A549 (cell line): ENCODE data around the gene NAT16. TPM values are rescaled to one million over a fixed set of nuclear protein-coding genes. Genes with fewer than 3 reads are reported as not detected.
A peak's percentile ranks its signal among the peaks of the same experiment; 100 is the strongest.

Source experiments
- ATAC-seq, 2 experiments: fragments of 200-7000 bp in 1 of 2; fragments of >200 bp in 1 of 2; cut with Nextera tagmentation in 1 of 2; cut with Tn5 transposase in 1 of 2; 3 replicates each; pipeline versions ENCODE4 v1.8.0 to v1.9.1; 2018 to 2020; ENCODE audit warnings: mild to moderate bottlenecking in 1 of 2, moderate library complexity in 1 of 2
- CTCF ChIA-PET: fragments of 300-600 bp; sonication (Branson Sonifier 250); formaldehyde crosslinking; extraction: SDS; loops from one replicate; lab custom pipeline; 2021; ENCODE audit warnings: antibody characterized with exemption, inconsistent platforms; lab: Yijun Ruan, JAX
- POLR2A ChIA-PET: fragments of 350-600 bp; formaldehyde crosslinking; extraction: SDS; loops from one replicate; lab custom pipeline; 2021; ENCODE audit warnings: antibody characterized with exemption, inconsistent platforms; lab: Yijun Ruan, JAX
- DNase-seq, 2 experiments: peaks; one replicate each; pipeline versions ENCODE4 v3.0.0 to v3.0.0-alpha.2; 2011 to 2016; ENCODE audit warnings: low read depth in 1 of 2, low spot score in 1 of 2
- FAIRE-seq: peaks from 2 replicates; lab custom pipeline; 2011; peaks lifted over from hg19 to GRCh38; lab: Jason Lieb, UNC
- H3K27ac ChIP-seq, 2 experiments: fragments of >200 bp; sonication (Bioruptor Twin); formaldehyde crosslinking; 3 replicates each; pipeline ENCODE4 v1.5.1; 2016 to 2017
- H3K4me1 ChIP-seq: fragments of >200 bp; sonication (Bioruptor Twin); formaldehyde crosslinking; 3 replicates; pipeline ENCODE4 v1.6.1; 2016
- H3K4me2 ChIP-seq: fragments of >200 bp; sonication (Bioruptor Twin); formaldehyde crosslinking; 3 replicates; pipeline ENCODE4 v1.6.1; 2016
- H3K4me3 ChIP-seq: fragments of >200 bp; sonication (Bioruptor Twin); formaldehyde crosslinking; 3 replicates; pipeline ENCODE4 v1.5.1; 2016
- H3K9me3 ChIP-seq: fragments of >200 bp; sonication (Bioruptor Twin); formaldehyde crosslinking; 3 replicates; pipeline ENCODE4 v1.6.1; 2016
- BHLHE40 ChIP-seq: IDR thresholded peaks from 2 replicates; pipeline ENCODE4 v1.6.1; 2012; ENCODE audit warnings: low read depth, low read length, inconsistent platforms
- CEBPB ChIP-seq, 2 experiments: fragments of >200 bp in 1 of 2; sonication (Bioruptor Twin) in 1 of 2; formaldehyde crosslinking in 1 of 2; IDR thresholded peaks; 2 replicates each; pipeline ENCODE4 v1.6.1; 2012 to 2016
- CHD2 ChIP-seq: fragments of 150-350 bp; IDR thresholded peaks from 2 replicates; pipeline ENCODE4 v1.6.1; 2014; ENCODE audit warnings: low read length; ENCODE audit not compliant: partially characterized antibody
- E2F6 ChIP-seq: IDR thresholded peaks from 2 replicates; pipeline ENCODE4 v1.6.1; 2012; ENCODE audit warnings: low read depth, borderline replicate concordance
- EHF ChIP-seq: fragments of 250-450 bp; sonication (Bioruptor Pico); IDR thresholded peaks from 2 replicates; pipeline ENCODE4 v1.5.0; 2020; ENCODE audit warnings: mild to moderate bottlenecking
- EHMT2 ChIP-seq: fragments of 200-600 bp; sonication (generic); IDR thresholded peaks from 2 replicates; pipeline ENCODE4 v1.6.1; 2016; ENCODE audit warnings: antibody characterized with exemption, low read depth, mild to moderate bottlenecking, moderate library complexity
- ELK1 ChIP-seq: fragments of 150-350 bp; IDR thresholded peaks from 2 replicates; pipeline ENCODE4 v1.6.1; 2014; ENCODE audit warnings: low read depth, mild to moderate bottlenecking, low read length
- FOSB ChIP-seq: fragments of 250-450 bp; sonication (Bioruptor Pico); IDR thresholded peaks from 2 replicates; pipeline ENCODE4 v1.5.0; 2020; ENCODE audit warnings: mild to moderate bottlenecking, moderate library complexity
- FOSL2 ChIP-seq, 2 experiments: fragments of 450-650 bp in 1 of 2; fragments of >200 bp in 1 of 2; sonication (Bioruptor Twin) in 1 of 2; formaldehyde crosslinking; IDR thresholded peaks; 2 replicates each; pipeline versions ENCODE4 v1.5.0 to v1.6.1; 2016 to 2020; ENCODE audit warnings: mild to moderate bottlenecking in 1 of 2, moderate library complexity in 1 of 2
- FOXS1 ChIP-seq: fragments of 250-450 bp; sonication (Bioruptor Pico); IDR thresholded peaks from 2 replicates; pipeline ENCODE4 v1.5.0; 2020; ENCODE audit warnings: mild to moderate bottlenecking, moderate library complexity
- HDAC2 ChIP-seq: fragments of 200-600 bp; sonication (generic); IDR thresholded peaks from 2 replicates; pipeline ENCODE4 v1.6.1; 2016
- HMGXB4 ChIP-seq: fragments of 250-450 bp; sonication (Bioruptor Pico); IDR thresholded peaks from 2 replicates; pipeline ENCODE4 v1.5.0; 2021; ENCODE audit warnings: mild to moderate bottlenecking, moderate library complexity, borderline replicate concordance
- HOXB13 ChIP-seq: fragments of 250-450 bp; sonication (Bioruptor Pico); IDR thresholded peaks from 2 replicates; pipeline ENCODE4 v1.5.0; 2020; ENCODE audit warnings: low read depth, mild to moderate bottlenecking, moderate library complexity
- HOXB5 ChIP-seq: fragments of 250-450 bp; sonication (Bioruptor Pico); IDR thresholded peaks from 2 replicates; pipeline ENCODE4 v1.5.0; 2020; ENCODE audit warnings: mild to moderate bottlenecking, moderate library complexity
- JUN ChIP-seq, 2 experiments: fragments of >200 bp; sonication (Bioruptor Twin); formaldehyde crosslinking; IDR thresholded peaks; 2 replicates in 1 of 2; 3 replicates in 1 of 2; pipeline ENCODE4 v1.6.1; 2016 to 2017
- JUNB ChIP-seq: fragments of >200 bp; sonication (Bioruptor Twin); formaldehyde crosslinking; IDR thresholded peaks from 2 replicates; pipeline ENCODE4 v1.6.1; 2016
- KDM1A ChIP-seq: fragments of 200-600 bp; sonication (generic); IDR thresholded peaks from 2 replicates; pipeline ENCODE4 v1.6.1; 2016; ENCODE audit warnings: low read depth, mild to moderate bottlenecking
- MAFK ChIP-seq: fragments of 450-650 bp; IDR thresholded peaks from 2 replicates; pipeline ENCODE4 v1.6.1; 2014; ENCODE audit not compliant: partially characterized antibody
- MAX ChIP-seq: IDR thresholded peaks from 2 replicates; pipeline ENCODE4 v1.6.1; 2012
- MAZ ChIP-seq: fragments of 150-350 bp; IDR thresholded peaks from 2 replicates; pipeline ENCODE4 v1.6.1; 2014; ENCODE audit warnings: antibody characterized with exemption, low read depth, low read length, borderline replicate concordance
- MYC ChIP-seq: IDR thresholded peaks from 2 replicates; pipeline ENCODE4 v1.6.1; 2012; ENCODE audit warnings: mild to moderate bottlenecking, inconsistent platforms, low read length, improper control_type of control experiment, borderline replicate concordance
- NFE2L2 ChIP-seq: fragments of 150-350 bp; conservative IDR thresholded peaks from 2 replicates; pipeline ENCODE4 v1.6.1; 2014; ENCODE audit warnings: low read length
- NPAS2 ChIP-seq: fragments of 250-450 bp; sonication (Bioruptor Pico); IDR thresholded peaks from 2 replicates; pipeline ENCODE4 v1.8.0; 2022; ENCODE audit warnings: mild to moderate bottlenecking, moderate library complexity, borderline replicate concordance
- PBX3 ChIP-seq: IDR thresholded peaks from 2 replicates; pipeline ENCODE4 v1.6.1; 2012
- REST ChIP-seq: fragments of 200-600 bp; sonication (generic); IDR thresholded peaks from 2 replicates; pipeline ENCODE4 v1.6.1; 2016; ENCODE audit warnings: antibody characterized with exemption, mild to moderate bottlenecking, moderate library complexity
- RFX5 ChIP-seq: fragments of 450-650 bp; IDR thresholded peaks from 2 replicates; pipeline ENCODE4 v1.7.1; 2014; ENCODE audit warnings: antibody characterized with exemption, mild to moderate bottlenecking, moderate library complexity
- SMC3 ChIP-seq: fragments of >200 bp; sonication (Bioruptor Twin); formaldehyde crosslinking; IDR thresholded peaks from 3 replicates; pipeline ENCODE4 v1.6.1; 2018; ENCODE audit warnings: inconsistent platforms
- SREBF2 ChIP-seq: fragments of 450-650 bp; IDR thresholded peaks from 2 replicates; pipeline ENCODE4 v1.6.1; 2014; ENCODE audit warnings: mild to moderate bottlenecking, moderate library complexity
- TFCP2L1 ChIP-seq: fragments of 250-450 bp; sonication (Bioruptor Pico); IDR thresholded peaks from 2 replicates; pipeline ENCODE4 v1.5.0; 2021; ENCODE audit warnings: mild to moderate bottlenecking
- ZFP36 ChIP-seq: fragments of 450-650 bp; IDR thresholded peaks from 2 replicates; pipeline ENCODE4 v1.6.1; 2014; ENCODE audit warnings: borderline replicate concordance; ENCODE audit not compliant: partially characterized antibody
- ZSCAN20 ChIP-seq: fragments of 250-450 bp; sonication (Bioruptor Pico); IDR thresholded peaks from 2 replicates; pipeline ENCODE4 v1.8.0; 2022; ENCODE audit warnings: mild to moderate bottlenecking, moderate library complexity
- WGBS: methylation state at CpG from one replicate; pipeline ENCODE4 v1.1.6; 2017; ENCODE audit errors: missing lambda C conversion rate; 5-methylcytosine and 5-hydroxymethylcytosine counted together
- polyA plus RNA-seq, 4 experiments: library from polyadenylated mRNA; depleted of rRNA in 3 of 4; stranded (reverse); fragments of >200 nt; fragmentation: RNase III in 1 of 4; extraction: RNeasy Plus Mini Kit Qiagen cat#74134 plus additional on column Dnase treatment in 1 of 4; gene quantifications; 2 replicates in 3 of 4; 3 replicates in 1 of 4; pipeline ENCODE4 v1.2.3, GENCODE V29; 2011 to 2017

Gene NAT16
- polyA plus RNA-seq, 2 of the 4 experiments (the other 2 are of a cell fraction): 0.05 to 0.12 TPM

GRCh38 chr7:101121991-101122932 is 57.8 kb downstream of the NAT16 start:
- ATAC-seq (peak; percentile 57 to 64), DNase-seq (peak; percentile 89 to 95), FAIRE-seq (no peak)
- peak overlapping the region; percentile 94 to 95 for H3K27ac ChIP-seq
- H3K4me3 ChIP-seq: peak overlapping the region; percentile 34
- ChIA-PET POLR2A (interaction anchor here (1.0 to 2.0 kb wide), 7 partner anchors 10 to 233 kb away, joined by 3 to 16 read pairs (median 5); partner anchors contain the start of gene UFSP1), CTCF (interaction anchor here (1.0 to 32.8 kb wide), 10 partner anchors 14 to 227 kb away, joined by 3 to 600 read pairs (median 6); partner anchors contain the start of gene ACHE)
- 10% methylated on average over 17 of the region's 17 CpGs for WGBS
- no peaks in the 10 kb centered on the region; the same call in 2 of the 3 replicates for H3K9me3 ChIP-seq
- peaks cover 88% of the 10 kb centered on the region for H3K4me1 ChIP-seq
- H3K4me2 ChIP-seq: peak overlapping the region; percentile 88
- TF ChIP-seq SREBF2 (no peak), E2F6 (no peak), CEBPB (IDR thresholded peaks at IDR 0.05) (peak in 1 of 2 experiments; percentile 51; a peak in 1 of 4 replicates), FOSL2 (IDR thresholded peaks at IDR 0.05) (peak; percentile 67), FOSL2 (CRISPR knock-in tag; IDR thresholded peaks at IDR 0.05) (peak; percentile 96), SMC3 (no peak), EHF (peak; percentile 91), HOXB13 (CRISPR knock-in tag) (peak; percentile 79; the same call in 1 of the 2 replicates), MYC (no peak), PBX3 (no peak; the same call in 1 of the 2 replicates), KDM1A (no peak), JUNB (peak; percentile 50; the same call in 1 of the 2 replicates), MAX (peak; percentile 78), ZFP36 (no peak), RFX5 (no peak), JUN (IDR thresholded peaks at IDR 0.05) (peak in 1 of 2 experiments; percentile 87; a peak in 4 of 5 replicates), ELK1 (no peak), NFE2L2 (no peak), EHMT2 (no peak), HDAC2 (no peak), TFCP2L1 (CRISPR knock-in tag) (no peak), HMGXB4 (CRISPR knock-in tag) (no peak), HOXB5 (peak; percentile 82), CHD2 (no peak), ZSCAN20 (CRISPR knock-in tag) (no peak), NPAS2 (no peak), MAFK (no peak), BHLHE40 (no peak), REST (no peak), FOSB (peak; percentile 70), MAZ (no peak), FOXS1 (CRISPR knock-in tag) (peak; percentile 72; the same call in 1 of the 2 replicates)
